Stimulated activated CD4-positive, alpha-beta T cell treated with anti-CD3 and anti-CD28 coated beads, TNF-alpha, amount 100 ng/mL, for 4 hours (primary cell): Measurements from ENCODE around the gene MYLK3.
"Not testable (repeated sequence)": the region's sequence is repeated elsewhere in the genome, so short reads cannot be mapped to it uniquely, and the experiment has no call there.

Experiments used
- DNase-seq, 3 experiments: peaks; one replicate each; pipeline ENCODE4 v3.0.0-alpha.2; 2020; ENCODE audit warnings: low read depth in 3 of 3

The MYLK3 gene

GRCh38 chr16:46689365-46690280 is 58.5 kb downstream of the MYLK3 start, which contains the start of gene ORC6:
Gene ORC6, plus strand, starts transcription at chr16:46689659. Its CDS starts 47 bp downstream, at chr16:46689706.
- peak; percentile 91 to 96 (median 96) for DNase-seq

- DNase-seq = peak; percentile 99 to 100 (median 99)
These were observed 59.3 kb downstream of the MYLK3 start, which contains the start of gene VPS35 for GRCh38 chr16:46688654-46689364. Gene VPS35, minus strand, starts transcription at chr16:46689178. Its CDS starts 45 bp downstream, at chr16:46689133.

- no peak for DNase-seq
These were observed 60.0 kb downstream of the MYLK3 start for GRCh38 chr16:46688101-46688653.

DNA sequence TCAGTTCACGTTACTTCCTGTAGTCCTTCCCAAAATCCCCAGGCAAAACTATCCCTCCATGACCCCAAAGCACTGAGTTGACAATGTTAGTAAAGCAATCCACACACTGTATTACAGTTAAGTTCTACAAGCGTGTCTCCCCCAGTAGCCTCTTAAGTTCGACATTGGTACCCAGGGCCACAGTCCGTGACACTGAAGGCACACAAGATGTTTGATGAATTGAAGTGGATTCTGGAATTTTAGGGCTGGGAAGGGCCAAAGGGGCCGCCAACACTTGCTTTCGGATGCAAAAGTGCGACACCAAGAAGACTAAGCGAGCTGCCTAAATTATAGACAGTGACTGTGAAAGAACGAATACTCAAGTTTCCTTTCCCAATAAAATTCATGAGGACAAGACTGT is 60.7 kb downstream of the MYLK3 start:
- no peak for DNase-seq

DNA sequence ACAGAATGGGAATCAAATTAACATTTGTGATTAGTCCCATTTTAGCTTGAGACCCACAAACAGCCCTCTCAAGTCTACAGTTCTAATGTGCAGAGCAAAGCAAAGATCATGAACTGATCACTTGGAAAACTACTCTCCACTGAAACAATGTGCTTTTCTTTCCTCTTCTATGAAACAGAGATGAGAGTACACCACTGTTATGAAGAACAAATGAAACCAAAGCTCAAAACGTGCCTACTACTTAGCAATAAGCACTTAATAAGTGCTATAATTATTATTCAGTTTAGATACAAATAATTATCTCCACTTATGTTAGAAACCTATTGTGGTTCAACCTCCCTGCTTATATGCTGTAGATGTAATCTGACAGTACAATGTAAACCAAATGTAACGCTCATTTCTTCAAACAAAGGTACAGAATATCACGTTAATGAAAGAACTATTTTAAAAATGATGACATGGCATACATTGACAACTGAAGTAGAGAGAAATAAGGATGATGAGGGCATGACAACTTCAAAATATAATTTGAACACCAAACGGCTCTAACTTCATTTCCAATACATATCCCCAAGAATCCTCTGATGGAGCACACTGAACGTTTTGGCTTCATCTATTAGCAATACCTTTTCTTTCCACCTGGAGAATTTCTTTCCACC is 61.2 kb downstream of the MYLK3 start:
- no peak for DNase-seq

- not testable (repeated sequence) for DNase-seq
These were observed 66.3 kb downstream of the MYLK3 start for GRCh38 chr16:46681867-46682266.

DNA sequence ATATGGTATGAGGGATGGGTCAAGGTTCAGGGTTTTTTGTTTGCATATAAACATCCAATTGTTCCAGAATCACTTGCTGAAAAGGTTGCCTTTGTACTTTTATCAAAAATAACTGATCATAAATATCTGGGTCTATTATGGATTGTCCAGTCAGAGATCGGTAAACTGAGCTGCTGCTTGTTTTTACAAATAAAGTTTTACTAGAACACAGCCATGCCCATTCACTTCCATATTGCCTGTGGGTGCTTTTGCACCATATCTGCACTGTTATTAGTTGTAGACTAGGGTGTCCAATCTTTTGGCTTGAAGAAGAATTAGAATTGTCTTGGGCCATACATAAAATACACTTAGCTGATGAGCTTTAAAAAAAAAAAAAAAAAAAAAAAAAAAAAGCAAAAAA is 70.2 kb downstream of the MYLK3 start:
- DNase-seq = not testable (repeated sequence)

GRCh38 chr16:46673320-46674013 is 74.7 kb downstream of the MYLK3 start:
- DNase-seq = peak in 1 of 3 experiments; percentile 28

GRCh38 chr16:46662123-46662522 is 86.0 kb downstream of the MYLK3 start:
- no peak for DNase-seq

DNA sequence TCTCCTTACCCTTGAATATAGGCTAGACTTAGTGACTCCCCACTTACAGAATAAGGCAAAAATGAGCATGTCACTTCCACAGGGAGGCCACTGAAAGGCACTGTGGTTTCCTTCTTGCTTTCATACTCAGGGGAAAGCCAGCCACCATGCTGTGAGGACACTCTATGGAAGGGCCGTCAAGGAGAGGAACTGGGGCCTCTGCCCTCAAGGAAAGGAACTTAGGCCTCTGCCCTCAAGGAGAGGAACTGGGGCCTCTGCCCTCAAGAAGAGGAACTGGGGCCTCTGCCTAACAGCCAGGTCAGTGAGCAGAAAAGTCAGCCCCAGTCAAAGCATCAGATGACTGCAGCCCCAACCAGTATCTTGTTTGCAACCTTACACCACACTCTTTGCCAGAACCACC is 89.2 kb downstream of the MYLK3 start:
- no peak for DNase-seq
